Fibroblast of skin of left quadriceps (primary cell): ENCODE results near the gene HYCC2.
A peak's percentile ranks its signal among the peaks of the same experiment; 100 is the strongest.
"Not testable (repeated sequence)": the region's sequence is repeated elsewhere in the genome, so short reads cannot be mapped to it uniquely, and the experiment has no call there.

Experiments
- DNase-seq, 2 experiments: peaks; one replicate each; pipeline ENCODE4 v3.0.0-alpha.2; 2013; ENCODE audit warnings: low read depth in 2 of 2

Gene HYCC2

DNA sequence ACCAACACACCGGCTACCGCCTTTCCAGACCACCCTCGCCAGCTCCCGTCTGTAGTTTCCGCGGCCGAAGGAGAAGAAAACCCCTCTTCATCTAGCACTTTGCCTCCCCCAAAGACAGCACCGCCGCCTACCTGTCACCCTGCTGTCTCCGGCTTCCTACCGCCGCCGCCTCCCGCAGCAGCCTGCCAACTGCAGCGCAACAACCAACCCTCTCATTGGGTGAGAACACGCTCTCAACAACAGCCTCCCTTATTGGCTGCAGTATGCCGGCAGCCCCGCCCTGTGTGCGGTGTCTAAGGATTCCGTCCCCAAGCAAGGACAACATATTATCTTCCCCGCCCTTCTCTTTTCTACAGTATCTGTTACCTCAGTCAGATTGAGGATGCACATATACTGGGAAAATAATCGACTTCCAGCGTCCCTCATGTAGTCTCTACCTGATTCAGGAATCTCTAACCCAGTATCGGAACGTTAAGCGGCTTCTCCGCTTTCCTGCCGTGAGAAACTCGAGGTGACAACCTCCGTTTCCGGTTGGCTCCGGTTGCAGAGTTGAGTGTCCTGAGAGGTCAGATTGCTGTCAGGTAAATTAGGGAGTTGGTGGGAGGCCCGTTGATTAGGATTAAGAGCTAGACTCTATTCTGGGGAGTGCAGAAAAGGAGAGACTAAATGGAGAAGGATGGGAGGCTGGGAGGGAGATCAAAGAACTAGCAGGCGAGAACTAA lies at the start of gene HYCC2, which contains the start of gene NDUFB3:
HYCC2 (minus strand) TSS at position 193 of the 722 bp plus-strand sequence. CDS start 47,662 bp downstream, outside the sequence.
NDUFB3 (plus strand) TSS at position 523 of the 722 bp plus-strand sequence. CDS start 6,882 bp downstream, outside the sequence.
- peak; percentile 85 to 86 for DNase-seq

DNA sequence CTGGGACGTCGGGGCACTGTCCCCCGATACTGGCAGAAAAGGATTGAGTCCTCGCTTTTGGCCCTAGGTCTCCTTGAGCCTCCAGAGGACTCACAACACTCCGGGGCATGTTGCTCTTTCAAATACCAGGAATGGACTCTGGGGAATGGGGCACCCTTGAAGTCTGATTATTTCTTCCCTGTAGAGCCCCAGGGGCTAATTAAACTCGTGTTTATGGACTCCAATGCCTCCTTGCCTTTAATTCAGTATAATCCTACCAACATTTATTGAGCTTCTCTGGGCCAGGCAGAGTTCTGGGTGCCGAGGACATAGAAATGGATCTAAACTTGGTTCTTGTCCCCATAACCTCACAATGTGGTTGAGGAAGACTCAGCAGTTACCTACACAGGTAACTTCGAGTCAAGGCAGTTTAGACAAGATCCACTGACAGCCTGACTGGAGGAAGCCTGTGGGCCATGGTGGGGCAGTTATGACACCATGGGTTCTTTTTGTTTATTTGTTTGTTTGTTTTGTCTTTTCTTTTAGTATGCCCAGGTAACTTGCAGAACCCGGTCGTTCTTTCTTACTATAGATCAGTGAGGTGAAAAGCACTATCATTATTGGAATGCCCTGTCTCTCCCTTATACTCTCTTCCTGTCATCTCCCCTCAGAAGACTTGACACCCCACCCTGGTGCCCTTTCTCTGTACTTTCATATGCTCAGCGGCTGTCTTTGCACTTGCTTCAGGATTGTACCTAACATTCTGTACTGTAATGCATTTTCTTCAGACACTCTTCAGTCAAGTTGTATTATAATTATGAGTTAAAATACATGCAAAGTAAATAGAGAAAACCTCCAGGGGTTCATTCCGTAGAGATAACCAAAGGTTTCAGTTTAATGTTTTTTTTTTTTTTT lies 47.7 kb upstream of the HYCC2 start:
- no peak for DNase-seq

DNA sequence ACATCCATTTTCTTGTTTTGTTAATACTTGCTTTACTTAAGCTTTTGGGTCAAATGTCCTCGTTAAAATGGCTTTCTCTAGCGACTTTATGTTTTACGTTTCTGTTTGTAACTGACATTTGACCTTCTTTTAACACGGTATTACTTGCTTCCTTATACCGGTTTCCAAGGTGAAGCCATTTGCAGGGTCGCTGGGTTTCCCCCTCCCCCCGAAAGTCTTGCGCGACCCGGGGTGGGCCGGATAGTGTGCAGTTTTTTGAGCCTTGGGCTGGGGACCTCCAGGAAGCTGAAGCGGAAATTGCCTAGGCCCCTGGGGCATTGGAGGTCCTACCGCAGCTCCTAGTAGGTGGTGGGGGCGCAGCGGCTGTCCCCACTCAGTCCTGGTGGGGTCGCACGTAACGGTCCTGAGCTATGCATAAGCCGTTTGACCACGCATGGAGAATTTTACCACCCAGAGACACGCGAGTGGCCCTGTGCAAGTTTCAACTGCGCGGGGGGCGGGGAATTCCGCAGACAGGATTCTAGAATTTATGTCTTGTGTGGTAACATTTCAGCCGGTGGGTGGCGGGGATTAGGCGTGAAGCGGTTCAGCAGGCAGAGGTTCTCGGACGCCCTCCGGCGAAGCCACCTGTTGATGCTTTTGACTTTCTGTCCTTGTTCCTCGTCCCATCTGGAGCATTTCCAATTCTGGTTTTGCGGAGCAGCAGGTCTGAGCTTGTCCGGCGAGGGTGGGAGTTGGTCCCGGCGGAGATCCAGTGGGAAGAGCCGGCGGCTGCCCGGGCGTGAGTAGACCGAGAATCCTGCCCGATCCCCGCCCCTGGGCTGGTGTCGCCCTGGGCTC lies 46.9 kb upstream of the HYCC2 start:
- no peak for DNase-seq

- DNase-seq: not testable (repeated sequence)
Measured at GRCh38 chr2:201117735-201118094, 46.2 kb upstream of the HYCC2 start.

DNA sequence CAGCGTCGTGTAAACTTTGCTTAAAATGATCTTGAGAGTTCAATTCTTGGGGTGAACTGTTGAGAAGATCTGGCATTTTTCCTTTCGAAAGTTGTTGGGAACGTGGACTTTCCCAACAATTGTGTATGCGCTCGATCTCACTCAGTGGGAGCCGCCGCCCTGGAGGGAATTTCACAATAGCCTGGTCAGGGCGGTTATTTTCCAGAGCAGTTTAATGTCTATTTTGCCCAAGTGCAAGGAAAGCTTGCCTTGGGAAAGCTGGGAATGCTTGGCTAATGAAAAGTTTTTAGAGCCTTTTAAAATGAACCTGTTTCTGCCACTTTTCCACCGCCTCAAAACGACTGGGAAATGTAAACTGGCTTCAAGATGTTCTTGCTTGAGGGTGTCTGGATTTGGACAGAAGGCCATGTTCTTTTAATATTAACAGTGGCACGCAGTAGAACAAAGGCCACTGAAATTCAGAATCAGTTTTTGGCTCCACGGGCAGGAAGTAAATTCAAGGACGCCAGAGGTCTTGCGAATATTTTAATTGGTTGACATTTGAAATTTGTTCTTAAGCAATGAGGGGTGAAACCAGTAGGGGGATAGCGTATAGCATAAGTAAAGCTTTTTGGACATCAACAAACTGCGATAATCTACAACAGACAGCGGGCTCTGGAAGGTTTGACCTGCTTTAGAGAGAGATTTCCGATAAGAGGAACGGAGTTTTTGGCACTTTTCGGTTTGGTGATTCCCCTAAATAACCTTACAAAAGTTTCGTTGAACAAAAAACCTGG lies 45.7 kb upstream of the HYCC2 start:
- DNase-seq: peak; percentile 66 to 72

GRCh38 chr2:201116115-201116958 lies 44.9 kb upstream of the HYCC2 start, which contains the start of gene CFLAR:
Gene CFLAR, plus strand, starts transcription at chr2:201116164. Its CDS starts 13,702 bp downstream, at chr2:201129866.
- DNase-seq: no peak

- no peak for DNase-seq
Measured at GRCh38 chr2:201114846-201115245, 43.4 kb upstream of the HYCC2 start.

DNA sequence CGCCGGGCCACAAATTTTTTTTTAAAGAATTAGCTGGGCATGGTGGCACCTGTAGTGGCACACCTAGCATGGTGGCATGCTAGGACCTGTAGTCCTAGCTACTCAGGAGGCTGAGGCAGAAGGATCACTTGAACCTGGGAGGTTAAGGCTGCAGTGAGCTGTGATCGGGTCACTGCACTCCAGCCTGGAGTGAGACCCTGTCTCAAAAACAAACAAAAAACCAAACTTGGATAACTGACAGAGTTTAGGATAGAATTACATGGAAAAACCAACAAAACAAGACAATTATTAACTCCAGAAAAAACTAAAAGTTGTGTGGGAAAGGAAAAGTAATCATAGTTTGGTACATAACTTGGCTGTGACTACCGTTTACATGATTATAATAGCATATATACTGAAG lies 42.9 kb upstream of the HYCC2 start:
- DNase-seq: no peak

- no peak for DNase-seq
Measured at GRCh38 chr2:201111096-201111495, 39.6 kb upstream of the HYCC2 start.

DNA sequence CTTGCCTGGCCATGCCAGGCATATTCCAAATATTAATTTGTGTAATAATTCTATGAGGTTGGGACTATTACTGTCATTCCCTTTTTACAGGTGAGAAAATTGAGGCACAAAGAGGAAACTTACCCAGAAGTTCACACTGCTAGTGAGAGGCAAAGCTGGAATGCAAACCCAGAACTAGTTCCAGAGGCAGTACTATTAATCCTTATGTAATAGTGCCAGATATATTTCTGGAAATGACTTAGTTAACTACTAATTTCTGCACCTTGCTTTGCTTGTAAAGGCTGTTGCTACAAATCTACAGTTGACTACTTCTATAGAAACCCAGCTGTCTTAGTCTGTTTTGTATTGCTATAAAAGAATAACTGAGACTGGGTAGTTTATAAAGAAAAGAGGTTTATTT lies 39.1 kb upstream of the HYCC2 start:
- no peak for DNase-seq

DNA sequence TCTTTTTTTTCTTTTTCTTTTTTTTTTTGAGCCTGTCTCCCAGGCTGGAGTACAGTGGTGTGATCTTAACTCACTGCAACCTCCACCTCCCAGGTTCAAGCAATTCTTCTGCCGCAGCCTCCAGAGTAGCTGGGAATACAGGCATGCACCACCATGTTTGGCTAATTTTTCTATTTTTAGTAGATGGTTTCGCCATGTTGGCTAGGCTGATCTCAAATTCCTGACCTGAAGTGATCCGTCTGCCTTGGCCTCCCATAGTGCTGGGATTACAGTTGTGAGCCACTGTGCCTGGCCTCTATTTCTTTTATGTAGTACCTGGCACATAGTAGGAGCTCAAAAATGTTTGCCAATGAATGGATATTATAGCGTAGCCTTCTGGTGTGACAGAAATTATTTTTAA lies 37.7 kb upstream of the HYCC2 start:
- DNase-seq: no peak

- DNase-seq: no peak
Measured at GRCh38 chr2:201108341-201108740, 36.9 kb upstream of the HYCC2 start.

- no peak for DNase-seq
Measured at GRCh38 chr2:201107624-201108023, 36.2 kb upstream of the HYCC2 start.

DNA sequence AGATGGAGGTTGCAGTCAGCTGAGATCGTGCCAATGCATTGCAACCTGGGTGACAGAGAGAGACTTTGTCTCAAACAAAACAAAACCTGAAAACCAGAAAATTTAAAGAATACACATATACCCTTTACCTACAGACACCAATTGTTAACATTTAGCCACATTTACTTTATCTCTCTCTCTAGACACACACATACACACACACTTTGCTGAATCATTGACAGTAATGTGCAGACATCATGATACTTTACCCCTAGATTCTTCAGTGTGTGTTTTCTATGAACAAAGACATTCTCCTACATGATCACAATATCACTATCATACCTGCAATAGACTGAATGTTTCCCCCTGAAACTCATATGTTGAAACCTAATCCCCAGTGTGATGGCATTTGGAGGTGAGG lies 34.3 kb upstream of the HYCC2 start:
- DNase-seq: no peak

GRCh38 chr2:201100497-201100896 lies 29.0 kb upstream of the HYCC2 start:
- DNase-seq: no peak

DNA sequence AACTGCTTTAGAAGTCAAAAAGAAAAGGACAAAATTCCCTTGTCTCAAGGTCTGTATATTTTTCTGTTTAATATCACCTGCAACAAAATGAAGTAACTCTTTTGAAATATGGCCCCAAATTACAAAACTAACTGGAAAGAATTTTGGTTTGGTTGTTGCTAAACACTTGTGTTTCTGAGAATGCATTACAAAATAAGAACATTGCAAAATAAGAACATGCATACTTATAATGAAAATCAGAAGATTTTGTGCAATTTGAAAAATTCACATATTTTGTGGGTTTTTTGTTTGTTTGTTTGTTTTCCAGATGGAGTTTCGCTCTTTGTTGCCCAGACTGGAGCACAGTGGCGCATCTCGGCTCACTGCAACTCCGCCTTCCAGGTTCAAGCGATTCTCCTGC lies 22.1 kb upstream of the HYCC2 start:
- DNase-seq: no peak

GRCh38 chr2:201090574-201090973 lies 19.1 kb upstream of the HYCC2 start:
- no peak for DNase-seq

GRCh38 chr2:201084863-201085262 lies 13.4 kb upstream of the HYCC2 start:
- no peak for DNase-seq

DNA sequence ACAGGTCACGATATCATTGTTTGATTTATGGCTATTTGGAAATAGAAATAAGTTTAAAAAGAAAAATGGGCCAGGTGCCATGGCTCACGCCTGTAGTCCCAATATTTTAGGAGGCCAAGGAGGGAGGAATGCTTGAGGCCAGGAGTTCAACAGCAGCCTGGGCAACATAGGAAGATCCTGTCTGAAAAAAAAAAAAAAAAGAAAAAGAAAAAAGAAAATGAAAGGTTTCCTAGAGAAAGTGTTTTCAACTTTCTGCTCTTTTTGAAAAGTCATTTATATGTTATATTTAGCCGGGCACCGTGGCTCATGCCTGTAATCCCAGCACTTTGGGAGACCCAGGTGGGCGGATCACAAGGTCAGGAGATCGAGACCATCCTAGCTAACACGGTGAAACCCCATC lies 3.5 kb upstream of the HYCC2 start:
- DNase-seq: no peak

DNA sequence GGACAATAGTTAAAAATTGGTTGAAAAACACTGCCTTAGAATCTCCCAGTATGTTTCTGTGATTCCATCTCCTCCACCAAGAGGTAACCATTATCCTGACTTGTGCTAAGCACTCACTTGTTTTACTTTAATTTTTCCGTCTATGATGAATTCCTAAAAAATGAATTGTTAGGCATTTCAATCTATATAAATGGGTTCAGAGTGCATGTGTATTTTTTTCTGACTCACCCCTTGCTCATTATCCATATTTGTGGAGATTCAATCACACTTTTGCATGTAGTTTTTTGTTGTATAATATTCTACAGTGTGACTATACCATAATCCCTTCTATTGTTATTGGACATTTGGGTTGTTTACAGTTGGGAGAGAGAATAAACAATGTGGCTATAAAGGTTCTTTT lies 1.6 kb upstream of the HYCC2 start:
- no peak for DNase-seq
